GM12878 (cell line): ENCODE results near the gene SCNN1B. TPM values are rescaled to one million over a fixed set of nuclear protein-coding genes. Genes with fewer than 3 reads are reported as not detected.

ENCODE experiments used
- ATAC-seq: fragments of 200-7000 bp; cut with Tn5 transposase; 3 replicates; pipeline ENCODE4 v1.9.1; 2020; ENCODE audit warnings: mild to moderate bottlenecking, moderate library complexity
- BruUV-seq: library from RNA; stranded (reverse); fragments of 400-500 nt; replicated peaks from 2 replicates; lab custom pipeline; 2021; lab: Mats Ljungman, UMichigan
- CTCF ChIA-PET: fragments of 300-600 bp; sonication (Branson Sonifier 250); formaldehyde crosslinking; extraction: SDS; loops from one replicate; lab custom pipeline; 2021; ENCODE audit warnings: inconsistent platforms; lab: Yijun Ruan, JAX
- POLR2A ChIA-PET: fragments of 350-600 bp; formaldehyde crosslinking; extraction: SDS; loops from one replicate; lab custom pipeline; 2021; ENCODE audit warnings: inconsistent platforms; lab: Charles Lee
- RAD21 ChIA-PET: fragments of 300-600 bp; sonication (Branson Sonifier 250); formaldehyde crosslinking; loops from one replicate; lab custom pipeline; 2023; ENCODE audit warnings: antibody characterized with exemption; ENCODE audit not compliant: unreplicated experiment; lab: Charles Lee
- SMC1A ChIA-PET: fragments of 300-600 bp; sonication (Branson Sonifier 250); formaldehyde crosslinking; loops from one replicate; lab custom pipeline; 2023; ENCODE audit not compliant: unreplicated experiment, uncharacterized antibody; lab: Charles Lee
- DNase-seq: peaks from one replicate; pipeline ENCODE4 v3.0.0-alpha.2; 2011; ENCODE audit warnings: low read depth, low spot score
- FAIRE-seq: peaks from 3 replicates; lab custom pipeline; 2011; peaks lifted over from hg19 to GRCh38; lab: Jason Lieb, UNC
- H2AFZ ChIP-seq: 2 replicates; pipeline ENCODE4 v1.6.0; 2011; ENCODE audit warnings: low read depth, low read length, control low read depth; ENCODE audit not compliant: control insufficient read depth
- H3K27ac ChIP-seq: 2 replicates; pipeline ENCODE4 v1.5.1; 2011; ENCODE audit warnings: control low read depth; ENCODE audit not compliant: control insufficient read depth, insufficient read depth
- H3K27me3 ChIP-seq, 2 experiments: replicated peaks in 1 of 2; 2 replicates each; pipeline versions ENCODE4 v1.6.0 to v1.6.1; 2011; ENCODE audit warnings: low read length in 1 of 2; ENCODE audit not compliant: control insufficient read depth in 2 of 2, insufficient read depth in 2 of 2
- H3K36me3 ChIP-seq, 2 experiments: 2 replicates each; pipeline ENCODE4 v1.5.1; 2011; ENCODE audit warnings: low read length in 1 of 2; ENCODE audit not compliant: control insufficient read depth in 2 of 2, insufficient read depth in 2 of 2
- H3K4me1 ChIP-seq: 2 replicates; pipeline ENCODE4 v1.6.1; 2011; ENCODE audit warnings: mild to moderate bottlenecking, low read length, moderate library complexity, mixed read lengths; ENCODE audit not compliant: control insufficient read depth, insufficient read depth
- H3K4me2 ChIP-seq: 2 replicates; pipeline ENCODE4 v1.6.0; 2011; ENCODE audit warnings: control low read depth; ENCODE audit not compliant: control insufficient read depth, insufficient read depth
- H3K4me3 ChIP-seq: fragments of 200-600 bp; sonication (generic); 2 replicates; pipeline ENCODE4 v1.5.1; 2016
- H3K79me2 ChIP-seq: 2 replicates; pipeline ENCODE4 v1.6.0; 2011; ENCODE audit warnings: low read length; ENCODE audit not compliant: control insufficient read depth, insufficient read depth
- H3K9ac ChIP-seq: 2 replicates; pipeline ENCODE4 v1.8.0; 2011; ENCODE audit warnings: low read length, control low read depth, mixed read lengths; ENCODE audit not compliant: control insufficient read depth, insufficient read depth
- H3K9me3 ChIP-seq: replicated peaks from 3 replicates; pipeline ENCODE4 v1.5.1; 2011; ENCODE audit warnings: mild to moderate bottlenecking, low read length; ENCODE audit not compliant: control insufficient read depth, insufficient read depth
- H4K20me1 ChIP-seq: 2 replicates; pipeline ENCODE4 v1.6.0; 2011; ENCODE audit not compliant: control insufficient read depth, insufficient read depth
- ATF7 ChIP-seq: fragments of 450-650 bp; IDR thresholded peaks from 2 replicates; pipeline ENCODE4 v1.6.1; 2016; ENCODE audit warnings: low read depth, mild to moderate bottlenecking
- EGR1 ChIP-seq, 2 experiments: IDR thresholded peaks; 1 replicate in 1 of 2; 2 replicates in 1 of 2; pipeline ENCODE4 v1.6.1; 2011 to 2012; ENCODE audit warnings: low read depth in 2 of 2, low read length in 2 of 2, borderline replicate concordance in 1 of 2, mild to moderate bottlenecking in 1 of 2, moderate library complexity in 1 of 2
- IKZF1 ChIP-seq: fragments of 450-650 bp; conservative IDR thresholded peaks from 2 replicates; pipeline ENCODE4 v1.6.1; 2017; ENCODE audit warnings: antibody characterized with exemption, mild to moderate bottlenecking
- MTA3 ChIP-seq: IDR thresholded peaks from 2 replicates; pipeline ENCODE4 v1.6.1; 2012; ENCODE audit warnings: low read length, inconsistent platforms, borderline replicate concordance
- NKRF ChIP-seq: fragments of 450-650 bp; conservative IDR thresholded peaks from 2 replicates; pipeline ENCODE4 v1.6.1; 2017; ENCODE audit warnings: mild to moderate bottlenecking, moderate library complexity
- SP1 ChIP-seq: IDR thresholded peaks from one replicate; pipeline ENCODE4 v1.6.1; 2011; ENCODE audit warnings: low read depth, low read length
- TCF7 ChIP-seq: IDR thresholded peaks from 2 replicates; pipeline ENCODE4 v1.6.1; 2014; ENCODE audit warnings: antibody characterized with exemption, borderline replicate concordance
- whole genome bisulfite sequencing: methylation state at CpG from one replicate; pipeline ENCODE4 v1.1.6; 2016; ENCODE audit warnings: low lambda C conversion rate; ENCODE audit not compliant: insufficient replicate concordance, insufficient coverage; ENCODE audit errors: missing lambda C conversion rate; 5-methylcytosine and 5-hydroxymethylcytosine counted together
- in situ Hi-C: fragments of 300-500 bp; cut with MboI; formaldehyde crosslinking; loops from 9 replicates; pipeline ENCODE4 v1.14.3; 2018; ENCODE audit warnings: mixed read lengths
- intact Hi-C: fragments of 100-400 bp; cut with micrococcal nuclease; formaldehyde crosslinking; loops from one replicate; pipeline ENCODE4 v1.14.2; 2022; ENCODE audit not compliant: unreplicated experiment
- polyA plus RNA-seq, 11 experiments: library from polyadenylated mRNA; depleted of rRNA in 4 of 11; unstranded in 6 of 11; stranded (reverse) in 5 of 11; fragments of >200 nt; fragmentation: Nextera tagmentation in 4 of 11; fragmentation: Illumina TruSeq in 1 of 11; extraction: Ambion mirVana in 4 of 11; extraction: Trizol in 1 of 11; gene quantifications; 1 replicate in 1 of 11; 2 replicates in 10 of 11; pipeline versions ENCODE4 v1.2.1 to v1.2.3, GENCODE V29; 2011 to 2016; ENCODE audit warnings: inconsistent platforms in 2 of 11, missing spikeins in 2 of 11, low read depth in 1 of 11
- total RNA-seq, 4 experiments: library from RNA; depleted of rRNA in 3 of 4; stranded (reverse); fragments of >200 nt in 3 of 4; fragmentation: Illumina TruSeq in 1 of 4; extraction: Trizol in 1 of 4; gene quantifications; 2 replicates each; pipeline versions ENCODE4 v1.2.1 to v1.2.3, GENCODE V29; 2013 to 2021

Gene SCNN1B
- total and polyA plus RNA-seq, 10 of the 15 experiments (the other 5 are each of a cell fraction or from before 2014, with no cell fraction given), result 0.28 to 1.5 (median 0.64) TPM

GRCh38 chr16:23373436-23374219, 71.5 kb downstream of the SCNN1B start:
- Histone ChIP-seq H2AFZ (no peak overlapping the region), H3K36me3 (no peaks in the 10 kb centered on the region), H3K4me3 (no peak overlapping the region), H3K4me2 (no peak overlapping the region), H3K9me3 (no peaks in the 10 kb centered on the region), H3K79me2 (no peaks in the 10 kb centered on the region), H3K27me3 (no peaks in the 10 kb centered on the region), H3K4me1 (no peaks in the 10 kb centered on the region), H3K9ac (no peak overlapping the region), H3K27ac (no peak overlapping the region), H4K20me1 (no peaks in the 10 kb centered on the region)
- FAIRE-seq (no peak), ATAC-seq (peak; percentile 52), DNase-seq (no peak)
- TF ChIP-seq SP1 (no peak), IKZF1 (0 out of 2 replicates have a peak, but pooled peaks have one; percentile 23)
- BruUV-seq, result no TSS peak
- RAD21 ChIA-PET, result interaction anchor here (1.4 kb wide), 1 partner anchor 61 kb away, joined by 3 read pairs; no protein-coding TSS in a partner anchor
- intact Hi-C loops, result no loop called here
- POLR2A ChIA-PET, result interaction anchor here (1.3 kb wide), 1 partner anchor 49 kb away, joined by 3 read pairs; no protein-coding TSS in a partner anchor
- SMC1A ChIA-PET, result interaction anchor here (1.7 kb wide), 1 partner anchor 9 kb away, joined by 7 read pairs; no protein-coding TSS in a partner anchor
- in situ Hi-C loops, result no loop called here
- CTCF ChIA-PET, result interaction anchor here (2.5 kb wide), 1 partner anchor 60 kb away, joined by 8 read pairs; no protein-coding TSS in a partner anchor
- WGBS, result 54% methylated on average over 13 of the region's 13 CpGs

- POLR2A ChIA-PET, result interaction anchor here (0.6 to 1.3 kb wide), 3 partner anchors 38 to 1812 kb away, joined by 3 read pairs; no protein-coding TSS in a partner anchor
- no peaks in the 10 kb centered on the region for H4K20me1 ChIP-seq
- CTCF ChIA-PET, result interaction anchor here (0.9 to 2.5 kb wide), 2 partner anchors 8 to 59 kb away, joined by 3 to 8 read pairs; no protein-coding TSS in a partner anchor
- TF ChIP-seq NKRF, result no peak
- TF ChIP-seq ATF7, result no peak
- no peak for TF ChIP-seq MTA3
- TF ChIP-seq EGR1 (IDR thresholded peaks at IDR 0.05; ENCODE audit: borderline replicate concordance in 1 of 2, low read depth in 2 of 2, low read length in 2 of 2), result no peak
- no peak for TF ChIP-seq TCF7
Measured at GRCh38 chr16:23374721-23375510, 72.8 kb downstream of the SCNN1B start.

More at GRCh38 chr16:23374721-23375510, 72.8 kb downstream of the SCNN1B start:
- Histone ChIP-seq H3K9me3 (no peaks in the 10 kb centered on the region), H3K4me2 (no peak overlapping the region), H3K9ac (no peak overlapping the region), H3K4me3 (no peak overlapping the region), H3K36me3 (no peaks in the 10 kb centered on the region), H3K4me1 (no peaks in the 10 kb centered on the region), H2AFZ (no peak overlapping the region), H3K79me2 (no peaks in the 10 kb centered on the region), H3K27me3 (no peaks in the 10 kb centered on the region; a peak in 1 of 4 replicates), H3K27ac (no peak overlapping the region)
- FAIRE-seq (no peak), DNase-seq (no peak), ATAC-seq (peak; percentile 9; the same call in 2 of the 3 replicates)
- intact Hi-C loops (no loop called here), in situ Hi-C loops (no loop called here)
- RAD21 ChIA-PET, result interaction anchor here (1.1 to 1.3 kb wide), 2 partner anchors 9 to 37 kb away, joined by 3 to 4 read pairs; no protein-coding TSS in a partner anchor
- SMC1A ChIA-PET, result interaction anchor here (1.3 kb wide), 1 partner anchor 8 kb away, joined by 6 read pairs; no protein-coding TSS in a partner anchor
- BruUV-seq, result no TSS peak
- 50% methylated on average over 17 of the region's 17 CpGs for whole genome bisulfite sequencing
